Right lobe of liver (tissue), 6 donors: ENCODE data around the gene CASP3. TPM values are rescaled to one million over a fixed set of nuclear protein-coding genes. Genes with fewer than 3 reads are reported as not detected.

ENCODE experiments used
- ATAC-seq, 4 donors: fragments of 200-7000 bp; cut with Tn5 transposase; one replicate each; pipeline ENCODE4 v1.9.1; 2020; ENCODE audit warnings: mild to moderate bottlenecking in 4 of 4, moderate library complexity in 4 of 4
- DNase-seq, 3 donors: peaks; one replicate each; pipeline ENCODE4 v3.0.0-alpha.2; 2020
- H3K27ac ChIP-seq, 3 donors: fragments of 200-600 bp; one replicate each; pipeline ENCODE4 v1.8.0; 2022
- H3K27me3 ChIP-seq, 2 donors: fragments of 200-600 bp; one replicate each; pipeline ENCODE4 v1.8.0; 2022
- H3K36me3 ChIP-seq, 4 donors: fragments of 200-600 bp; sonication (generic) in 1 of 4; one replicate each; pipeline versions ENCODE4 v1.5.1 to v1.8.0; 2017 to 2022; ENCODE audit warnings: control low read depth in 1 of 4
- H3K4me1 ChIP-seq, 4 donors: fragments of 200-600 bp; sonication (generic) in 1 of 4; one replicate each; pipeline versions ENCODE4 v1.5.1 to v1.8.0; 2017 to 2022; ENCODE audit warnings: control low read depth in 1 of 4
- H3K4me3 ChIP-seq, 3 donors: fragments of 200-600 bp; one replicate each; pipeline ENCODE4 v1.8.0; 2022
- H3K9me3 ChIP-seq, 4 donors: fragments of 200-600 bp; sonication (generic) in 1 of 4; one replicate each; pipeline versions ENCODE4 v1.5.1 to v1.8.0; 2017 to 2022; ENCODE audit warnings: control low read depth in 1 of 4
- CTCF ChIP-seq, 4 donors: fragments of 200-600 bp in 3 of 4; fragments of 450-650 bp in 1 of 4; IDR thresholded peaks; one replicate each; pipeline versions ENCODE4 v1.5.1 to v1.8.0; 2016 to 2022; ENCODE audit warnings: antibody characterized with exemption in 4 of 4, mild to moderate bottlenecking in 2 of 4
- POLR2A ChIP-seq: fragments of 450-650 bp; IDR thresholded peaks from one replicate; pipeline ENCODE4 v1.6.1; 2017; ENCODE audit warnings: antibody characterized with exemption, mild to moderate bottlenecking
- WGBS: methylation state at CpG from one replicate; pipeline ENCODE4 v1.1.6; 2018; ENCODE audit warnings: low coverage, low lambda C conversion rate; ENCODE audit not compliant: insufficient coverage; ENCODE audit errors: missing lambda C conversion rate; 5-methylcytosine and 5-hydroxymethylcytosine counted together
- intact Hi-C, 2 donors: fragments of 100-400 bp; cut with DNase I; formaldehyde crosslinking; loops; one replicate each; pipeline versions ENCODE4 v1.11.2 to v1.14.1; 2022
- total RNA-seq, 6 experiments: library from RNA; depleted of rRNA in 2 of 6; stranded (reverse); fragments of >200 nt in 2 of 6; fragmentation: NEBNext Ultra II Directional in 3 of 6; extraction: Animal tissue kit (Norgen Biotek cat#: 25700) in 3 of 6; gene quantifications; one replicate each; pipeline versions ENCODE4 v1.1.0 to v1.2.4, GENCODE V29; 2016 to 2023
- donor health status: DM: no; HTN: yes; CAD: no.
- donor health status: DM: no; HTN: no; CAD: no.
- donor health status: DM: no; HTN: no; CAD: no.
- donor health status: DM: no; HTN: yes; CAD: no.
- donor health status: DM: no; HTN: yes; CAD: no.

CASP3 gene
- total RNA-seq, 6 experiments from 2014 or later, result 9.6 to 19.6 (median 13.2) TPM

GRCh38 chr4:184693056-184693455 is 43.8 kb upstream of the CASP3 start:
- intact Hi-C loops, result no loop called here
- DNase-seq, result no peak
- no peaks in the 10 kb centered on the region for H3K9me3 ChIP-seq
- no peak for TF ChIP-seq CTCF (IDR thresholded peaks at IDR 0.05)
- no peak for TF ChIP-seq POLR2A
- H3K36me3 ChIP-seq, result peaks cover 0 to 8% (median 5%) of the 10 kb centered on the region in 4 donors
- no peaks in the 10 kb centered on the region for H3K27me3 ChIP-seq
- 81% methylated on average over 5 of the region's 5 CpGs for WGBS
- H3K4me1 ChIP-seq, result no peaks in the 10 kb centered on the region
- no peak overlapping the region for H3K27ac ChIP-seq
- H3K4me3 ChIP-seq, result no peak overlapping the region
- ATAC-seq, result no peak

GRCh38 chr4:184689681-184690080 is 40.4 kb upstream of the CASP3 start:
- H3K27ac ChIP-seq, result no peak overlapping the region
- no peaks in the 10 kb centered on the region for H3K4me1 ChIP-seq
- intact Hi-C loops, result no loop called here
- H3K36me3 ChIP-seq, result peaks cover 0 to 7% (median 4%) of the 10 kb centered on the region in 4 donors
- 55% methylated on average over 4 of the region's 5 CpGs for WGBS
- no peaks in the 10 kb centered on the region for H3K9me3 ChIP-seq
- no peak for ATAC-seq
- DNase-seq, result no peak
- no peaks in the 10 kb centered on the region for H3K27me3 ChIP-seq
- TF ChIP-seq CTCF (IDR thresholded peaks at IDR 0.05) (no peak), POLR2A (no peak)
- no peak overlapping the region for H3K4me3 ChIP-seq

- intact Hi-C loops, result no loop called here
- H3K36me3 ChIP-seq, result peaks cover 0 to 3% (median 0%) of the 10 kb centered on the region in 4 donors
- H3K9me3 ChIP-seq, result no peaks in the 10 kb centered on the region
- no peak overlapping the region for H3K27ac ChIP-seq
- WGBS, result 72% methylated on average over 11 of the region's 11 CpGs
- H3K4me1 ChIP-seq, result no peaks in the 10 kb centered on the region
- no peak overlapping the region for H3K4me3 ChIP-seq
- no peak for ATAC-seq
- DNase-seq, result no peak
- TF ChIP-seq CTCF (IDR thresholded peaks at IDR 0.05) (no peak), POLR2A (no peak)
- no peaks in the 10 kb centered on the region for H3K27me3 ChIP-seq
Measured at GRCh38 chr4:184688447-184688846, 39.2 kb upstream of the CASP3 start.

- TF ChIP-seq CTCF (IDR thresholded peaks at IDR 0.05) (no peak), POLR2A (no peak)
- Histone ChIP-seq H3K27ac (no peak overlapping the region), H3K9me3 (no peaks in the 10 kb centered on the region), H3K4me1 (no peaks in the 10 kb centered on the region), H3K4me3 (no peak overlapping the region), H3K36me3 (peaks cover 0 to 3% (median 0%) of the 10 kb centered on the region in 4 donors), H3K27me3 (no peaks in the 10 kb centered on the region)
- no peak for ATAC-seq
- intact Hi-C loops, result no loop called here
- 63% methylated on average over 3 of the region's 3 CpGs for WGBS
- DNase-seq, result no peak
Measured at GRCh38 chr4:184688005-184688404, 38.8 kb upstream of the CASP3 start.
